LNCAP (cell line): ENCODE results near the gene SULT1A2.

Source experiments
- CTCF ChIP-seq: fragments of 450-650 bp; IDR thresholded peaks from 2 replicates; pipeline ENCODE4 v1.5.1; 2017; ENCODE audit warnings: mild to moderate bottlenecking

The SULT1A2 gene

GRCh38 chr16:28574925-28575324 is 21.9 kb downstream of the SULT1A2 start:
- TF ChIP-seq CTCF = no peak

GRCh38 chr16:28573738-28574718 is 22.8 kb downstream of the SULT1A2 start:
- no peak for TF ChIP-seq CTCF

- no peak for TF ChIP-seq CTCF
These were observed 23.9 kb downstream of the SULT1A2 start for GRCh38 chr16:28572696-28573510.

GRCh38 chr16:28569968-28570752 is 26.7 kb downstream of the SULT1A2 start:
- no peak for TF ChIP-seq CTCF

- TF ChIP-seq CTCF = no peak
These were observed 27.8 kb downstream of the SULT1A2 start for GRCh38 chr16:28569021-28569420.

GRCh38 chr16:28567292-28567691 is 29.6 kb downstream of the SULT1A2 start:
- no peak for TF ChIP-seq CTCF

GRCh38 chr16:28563218-28563617 is 33.6 kb downstream of the SULT1A2 start:
- no peak for TF ChIP-seq CTCF
